GM21447 (cell line): Measurements from ENCODE around the gene PKHD1.
A peak's percentile ranks its signal among the peaks of the same experiment; 100 is the strongest.

Source experiments
- ATAC-seq: cut with Tn5 transposase; IDR thresholded peaks from one replicate; pipeline ENCODE4 v1.9.1; 2021; ENCODE audit not compliant: unreplicated experiment

The PKHD1 gene

GRCh38 chr6:51717477-51717876 is 369.9 kb downstream of the PKHD1 start:
- no peak for ATAC-seq

- no peak for ATAC-seq
These were observed 375.5 kb downstream of the PKHD1 start for GRCh38 chr6:51711876-51712275.

- ATAC-seq: no peak
These were observed 381.3 kb downstream of the PKHD1 start for GRCh38 chr6:51706086-51706485.

- no peak for ATAC-seq
These were observed 382.4 kb downstream of the PKHD1 start for GRCh38 chr6:51704932-51705540.

- ATAC-seq: no peak
These were observed 384.6 kb downstream of the PKHD1 start for GRCh38 chr6:51702851-51703250.

GRCh38 chr6:51684603-51685002 is 402.8 kb downstream of the PKHD1 start:
- no peak for ATAC-seq

GRCh38 chr6:51684038-51684437 is 403.4 kb downstream of the PKHD1 start:
- no peak for ATAC-seq

GRCh38 chr6:51678905-51679620 is 408.4 kb downstream of the PKHD1 start:
- peak; percentile 83 for ATAC-seq

GRCh38 chr6:51678274-51678673 is 409.1 kb downstream of the PKHD1 start:
- ATAC-seq: no peak

GRCh38 chr6:51675922-51676275 is 411.5 kb downstream of the PKHD1 start:
- no peak for ATAC-seq

- no peak for ATAC-seq
These were observed 412.1 kb downstream of the PKHD1 start for GRCh38 chr6:51675020-51675921.

- no peak for ATAC-seq
These were observed 423.9 kb downstream of the PKHD1 start for GRCh38 chr6:51663525-51663924.

- no peak for ATAC-seq
These were observed 426.6 kb downstream of the PKHD1 start for GRCh38 chr6:51660767-51661166.

- no peak for ATAC-seq
These were observed 429.9 kb downstream of the PKHD1 start for GRCh38 chr6:51657491-51657890.

GRCh38 chr6:51655517-51655916 is 431.9 kb downstream of the PKHD1 start:
- no peak for ATAC-seq

GRCh38 chr6:51654647-51655046 is 432.8 kb downstream of the PKHD1 start:
- ATAC-seq: no peak

GRCh38 chr6:51651132-51651817 is 436.1 kb downstream of the PKHD1 start:
- no peak for ATAC-seq

- no peak for ATAC-seq
These were observed 438.6 kb downstream of the PKHD1 start for GRCh38 chr6:51648774-51649173.

GRCh38 chr6:51648236-51648635 is 439.2 kb downstream of the PKHD1 start:
- ATAC-seq: no peak

- ATAC-seq: no peak
These were observed 443.0 kb downstream of the PKHD1 start for GRCh38 chr6:51644426-51644825.

- ATAC-seq: no peak
These were observed 447.4 kb downstream of the PKHD1 start for GRCh38 chr6:51640021-51640420.
